Fibroblast of lung (primary cell): ENCODE data around the gene FAH.

ENCODE experiments used
- CTCF ChIP-seq, 2 donors: IDR thresholded peaks in 1 of 2; conservative IDR thresholded peaks in 1 of 2; 1 replicate in 1 of 2; 2 replicates in 1 of 2; pipeline ENCODE4 v1.5.1; 2011 to 2012; ENCODE audit warnings: low read length in 2 of 2, control low read depth in 1 of 2, inconsistent platforms in 1 of 2, low read depth in 1 of 2, mild to moderate bottlenecking in 1 of 2
- EZH2 ChIP-seq: IDR thresholded peaks from 2 replicates; pipeline ENCODE4 v1.5.1; 2012; ENCODE audit warnings: low read length, control low read depth, mild to moderate bottlenecking; ENCODE audit errors: missing control alignments

GRCh38 chr15:80179935-80180334 lies 27.1 kb downstream of the FAH start:
- no peak for TF ChIP-seq CTCF (conservative IDR thresholded peaks at IDR 0.05 in 1 of 2, IDR thresholded peaks at IDR 0.05 in 1 of 2; ENCODE audit: low read depth in 1 of 2, low read length in 2 of 2)
- TF ChIP-seq EZH2: no peak
